DOHH2 (cell line): ENCODE results near the gene DSC3.

Experiments used
- H3F3A ChIP-seq: fragments of 200-600 bp; sonication (generic), shearing (Covaris generic); 2 replicates; pipeline ENCODE4 v1.6.0; 2016; ENCODE audit warnings: antibody characterized with exemption, mild to moderate bottlenecking; ENCODE audit not compliant: control insufficient read depth, insufficient read depth
- H3K27ac ChIP-seq: fragments of 200-600 bp; sonication (generic); 2 replicates; pipeline ENCODE4 v1.5.1; 2014; ENCODE audit warnings: low read depth, mild to moderate bottlenecking, low read length, moderate library complexity
- H3K27me3 ChIP-seq: fragments of 200-600 bp; sonication (generic); 2 replicates; pipeline ENCODE4 v1.6.1; 2014; ENCODE audit warnings: mild to moderate bottlenecking, low read length, mixed read lengths; ENCODE audit not compliant: control insufficient read depth
- H3K36me3 ChIP-seq: fragments of 200-600 bp; sonication (generic); 2 replicates; pipeline ENCODE4 v1.6.1; 2014; ENCODE audit warnings: mild to moderate bottlenecking, low read length, moderate library complexity, mixed read lengths; ENCODE audit not compliant: control insufficient read depth
- H3K4me1 ChIP-seq: fragments of 200-600 bp; sonication (generic); 2 replicates; pipeline ENCODE4 v1.6.1; 2014; ENCODE audit warnings: mild to moderate bottlenecking, low read length, mixed read lengths; ENCODE audit not compliant: control insufficient read depth
- H3K4me2 ChIP-seq: fragments of 200-600 bp; sonication (generic); 2 replicates; pipeline ENCODE4 v1.6.0; 2014; ENCODE audit warnings: mild to moderate bottlenecking, low read length, moderate library complexity
- H3K4me3 ChIP-seq: fragments of 200-600 bp; sonication (generic); 2 replicates; pipeline ENCODE4 v1.5.1; 2014; ENCODE audit warnings: mild to moderate bottlenecking, low read length, mixed read lengths
- H3K79me2 ChIP-seq: fragments of 200-600 bp; sonication (generic); 2 replicates; pipeline ENCODE4 v1.6.1; 2014; ENCODE audit warnings: mild to moderate bottlenecking, low read length, mixed read lengths; ENCODE audit not compliant: control insufficient read depth
- H3K9me2 ChIP-seq: fragments of 200-600 bp; sonication (generic); replicated peaks from 2 replicates; pipeline ENCODE4 v1.6.1; 2014; ENCODE audit warnings: mild to moderate bottlenecking, low read length, mixed read lengths; ENCODE audit not compliant: control insufficient read depth
- H3K9me3 ChIP-seq: fragments of 200-600 bp; sonication (generic); 2 replicates; pipeline ENCODE4 v1.6.1; 2014; ENCODE audit warnings: antibody characterized with exemption, low read length, mixed read lengths; ENCODE audit not compliant: control insufficient read depth, insufficient read depth
- H4K20me1 ChIP-seq: fragments of 200-600 bp; sonication (generic); 2 replicates; pipeline ENCODE4 v1.6.0; 2014; ENCODE audit warnings: low read depth, mild to moderate bottlenecking, antibody characterized with exemption, low read length, moderate library complexity; ENCODE audit not compliant: control insufficient read depth, insufficient read depth
- CTCF ChIP-seq: fragments of 200-600 bp; sonication (generic); IDR thresholded peaks from one replicate; pipeline ENCODE4 v1.5.1; 2014; ENCODE audit warnings: antibody characterized with exemption, mild to moderate bottlenecking, low read depth, low read length; ENCODE audit not compliant: poor library complexity, severe bottlenecking
- EZH2phosphoT487 ChIP-seq: fragments of 200-600 bp; sonication (generic); IDR thresholded peaks from 2 replicates; pipeline ENCODE4 v1.6.1; 2017; ENCODE audit warnings: borderline replicate concordance, mild to moderate bottlenecking, antibody characterized with exemption, low read length, moderate library complexity, mixed read lengths

DSC3 gene

GRCh38 chr18:31042406-31043181 lies at the start of gene DSC3:
DSC3 (minus strand) TSS chr18:31042742; CDS start chr18:31042660, 82 bp downstream.
- no peaks in the 10 kb centered on the region for H3K27me3 ChIP-seq

GRCh38 chr18:31091350-31091749 lies 48.8 kb upstream of the DSC3 start:
- no peak overlapping the region for H3K4me2 ChIP-seq
- no peaks in the 10 kb centered on the region for H3F3A ChIP-seq
- H3K27ac ChIP-seq, result no peak overlapping the region
- no peaks in the 10 kb centered on the region for H4K20me1 ChIP-seq
- H3K36me3 ChIP-seq, result no peaks in the 10 kb centered on the region
- no peaks in the 10 kb centered on the region for H3K4me1 ChIP-seq
- no peak overlapping the region for H3K4me3 ChIP-seq
- no peaks in the 10 kb centered on the region for H3K79me2 ChIP-seq
- no peaks in the 10 kb centered on the region for H3K9me2 ChIP-seq
- H3K27me3 ChIP-seq, result no peaks in the 10 kb centered on the region
- no peaks in the 10 kb centered on the region for H3K9me3 ChIP-seq
- no peak for TF ChIP-seq EZH2phosphoT487

More at GRCh38 chr18:31042406-31043181, at the start of gene DSC3:
- Histone ChIP-seq H3K79me2 (no peaks in the 10 kb centered on the region), H3K27ac (no peak within 1 kb of the TSS), H3K36me3 (no peaks in the 10 kb centered on the region), H3F3A (no peaks in the 10 kb centered on the region), H3K9me3 (peaks cover 21% of the 10 kb centered on the region; the same call in 1 of the 2 replicates), H3K4me1 (no peaks in the 10 kb centered on the region), H4K20me1 (no peaks in the 10 kb centered on the region), H3K4me3 (no peak within 1 kb of the TSS), H3K4me2 (no peak within 1 kb of the TSS), H3K9me2 (no peaks in the 10 kb centered on the region)
- TF ChIP-seq CTCF (no peak), EZH2phosphoT487 (no peak)

- TF ChIP-seq EZH2phosphoT487 (no peak), CTCF (no peak)
- no peaks in the 10 kb centered on the region for H3K4me1 ChIP-seq
- no peaks in the 10 kb centered on the region for H3K36me3 ChIP-seq
- H4K20me1 ChIP-seq, result no peaks in the 10 kb centered on the region
- H3K9me3 ChIP-seq, result no peaks in the 10 kb centered on the region
- no peak overlapping the region for H3K4me3 ChIP-seq
- no peaks in the 10 kb centered on the region for H3F3A ChIP-seq
- no peaks in the 10 kb centered on the region for H3K79me2 ChIP-seq
- no peaks in the 10 kb centered on the region for H3K27me3 ChIP-seq
- no peak overlapping the region for H3K4me2 ChIP-seq
- no peak overlapping the region for H3K27ac ChIP-seq
- no peaks in the 10 kb centered on the region for H3K9me2 ChIP-seq
Observed at GRCh38 chr18:31088532-31088931, 46.0 kb upstream of the DSC3 start.

- H3F3A ChIP-seq, result no peaks in the 10 kb centered on the region
- H4K20me1 ChIP-seq, result no peaks in the 10 kb centered on the region
- H3K4me3 ChIP-seq, result no peak overlapping the region
- no peaks in the 10 kb centered on the region for H3K9me2 ChIP-seq
- H3K9me3 ChIP-seq, result no peaks in the 10 kb centered on the region
- no peaks in the 10 kb centered on the region for H3K27me3 ChIP-seq
- H3K4me2 ChIP-seq, result no peak overlapping the region
- H3K79me2 ChIP-seq, result no peaks in the 10 kb centered on the region
- no peaks in the 10 kb centered on the region for H3K36me3 ChIP-seq
- no peaks in the 10 kb centered on the region for H3K4me1 ChIP-seq
- no peak overlapping the region for H3K27ac ChIP-seq
- TF ChIP-seq CTCF (no peak), EZH2phosphoT487 (no peak)
Observed at GRCh38 chr18:31079973-31080372, 37.4 kb upstream of the DSC3 start.
